ENCODE data around the gene DDIT3.
"Not testable (repeated sequence)": the region's sequence is repeated elsewhere in the genome, so short reads cannot be mapped to it uniquely, and the experiment has no call there.

DDIT3 gene

DNA sequence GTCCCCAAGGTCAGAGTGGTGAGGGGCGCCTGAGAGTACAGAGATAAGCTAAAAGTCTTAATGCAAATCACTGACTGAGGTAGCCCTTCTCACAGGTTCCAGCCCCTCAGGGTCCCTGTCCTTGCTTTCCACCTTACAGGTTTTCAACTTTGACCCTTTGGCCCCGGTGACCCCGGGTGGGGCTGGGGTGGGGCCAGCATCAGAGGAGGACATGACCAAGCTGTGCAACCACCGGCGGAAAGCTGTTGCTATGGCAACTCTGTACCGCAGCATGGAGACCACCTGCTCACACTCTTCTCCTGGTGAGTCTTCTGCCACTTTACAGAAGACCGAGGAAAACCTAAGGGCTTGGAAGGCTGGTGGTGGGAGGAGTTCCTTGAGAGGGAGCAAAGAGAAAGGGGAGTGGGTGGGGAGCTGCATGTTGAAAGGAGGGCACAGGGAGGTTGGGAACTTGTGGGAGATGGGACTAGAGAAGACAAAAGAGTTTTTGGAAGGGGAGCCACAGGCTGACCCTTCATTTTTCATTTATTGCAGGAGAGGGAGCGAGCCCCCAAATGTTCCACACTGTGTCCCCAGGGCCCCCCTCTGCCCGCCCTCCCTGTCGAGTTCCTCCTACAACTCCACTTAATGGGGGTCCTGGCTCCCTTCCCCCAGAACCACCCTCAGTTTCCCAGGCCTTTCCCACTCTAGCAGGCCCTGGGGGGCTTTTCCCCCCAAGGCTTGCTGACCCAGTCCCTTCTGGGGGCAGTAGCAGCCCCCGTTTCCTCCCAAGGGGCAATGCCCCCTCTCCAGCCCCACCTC lies 4.7 kb upstream of the DDIT3 start:
- DNase-seq: no peak

DNA sequence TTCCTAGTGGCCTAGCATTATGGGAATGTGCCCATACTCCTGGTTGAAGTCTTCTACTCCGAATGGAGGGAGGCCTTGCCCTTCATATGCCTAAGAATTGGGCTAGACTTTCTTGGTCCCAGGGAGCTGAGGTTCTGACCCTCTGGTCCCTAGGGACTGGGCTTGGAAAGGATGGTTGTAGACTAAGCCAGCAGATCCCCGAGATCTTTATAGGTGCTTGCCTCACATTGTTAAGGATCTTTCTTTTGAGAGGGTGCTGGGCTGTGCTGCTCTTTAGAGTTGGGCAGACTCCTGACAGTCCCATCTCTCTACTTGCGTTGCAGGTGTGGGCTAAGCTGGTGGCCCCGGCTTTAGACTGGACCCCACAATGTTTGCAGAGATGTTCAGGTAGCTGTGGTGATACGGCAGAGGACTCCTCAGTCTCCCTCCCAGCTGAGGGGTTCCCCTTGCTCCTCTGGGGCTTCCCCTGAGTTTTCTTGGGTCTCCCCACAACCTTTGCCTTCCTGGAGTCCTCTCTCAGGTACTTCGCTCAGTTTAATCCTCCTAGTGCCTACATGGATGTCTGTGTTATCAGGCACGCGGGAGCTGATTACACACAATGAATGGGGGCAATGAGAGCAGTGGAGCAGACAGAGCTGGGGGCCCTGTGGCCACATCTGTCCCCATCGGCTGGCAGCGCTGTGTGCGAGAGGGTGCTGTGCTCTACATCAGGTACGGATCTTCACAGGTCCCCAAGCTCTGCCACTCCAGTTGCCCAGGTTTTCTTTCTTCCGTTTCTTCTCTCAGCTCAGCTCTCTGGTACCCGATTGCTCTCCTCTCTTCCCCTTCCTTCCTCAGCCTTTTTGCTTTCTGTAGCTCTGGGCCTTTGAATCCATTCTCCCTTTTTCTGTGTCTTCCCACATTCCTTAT lies 3.6 kb upstream of the DDIT3 start:
- no peak for DNase-seq

DNA sequence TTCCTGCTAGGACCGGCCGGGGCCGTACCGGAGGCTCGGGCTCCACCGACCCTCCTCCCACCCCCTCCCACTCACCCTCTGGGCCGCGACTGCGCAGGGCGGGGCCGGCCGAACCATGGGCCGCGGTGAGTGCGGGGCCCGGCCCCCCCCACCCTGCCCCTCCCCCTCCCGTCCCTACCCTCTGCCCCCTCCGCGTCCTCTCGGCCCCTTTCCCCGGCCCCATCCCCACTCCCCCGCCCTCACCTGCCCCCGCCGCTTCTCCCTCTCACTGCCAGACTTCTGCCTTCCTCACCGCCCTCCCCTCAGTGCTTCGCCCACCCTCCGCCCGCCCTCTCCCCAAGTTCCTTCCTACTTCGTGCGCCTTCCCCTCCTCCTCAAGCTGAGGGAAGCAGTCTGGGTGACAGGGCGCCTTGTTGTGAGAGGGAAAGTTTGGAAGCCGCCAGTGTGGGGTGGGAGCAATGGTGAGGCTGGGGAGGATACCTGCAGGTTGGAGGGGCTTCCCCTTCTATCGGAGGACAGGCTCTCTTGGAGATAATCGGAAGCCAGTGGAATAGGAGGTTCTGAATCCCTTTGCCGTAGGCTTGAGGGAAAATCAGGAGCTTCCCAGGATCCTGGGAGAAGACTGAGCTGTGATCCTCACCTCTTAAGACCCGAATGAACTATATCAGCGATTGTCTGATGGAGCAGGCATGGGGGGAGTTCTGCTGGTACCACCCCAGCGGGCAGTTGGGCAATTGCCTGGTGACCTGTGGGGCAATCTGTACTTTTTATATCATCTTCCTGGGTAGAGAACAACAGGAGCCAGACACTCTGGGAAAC lies 2.8 kb upstream of the DDIT3 start:
- DNase-seq: no peak

GRCh38 chr12:57522011-57522886 lies 1.9 kb upstream of the DDIT3 start, which contains the start of gene MBD6:
TSS of gene MBD6 (plus strand) at chr12:57522824. CDS start at chr12:57524304, 1,480 bp downstream.
- DNase-seq: peak; percentile 95

- DNase-seq: no peak
Measured at GRCh38 chr12:57521525-57522010, 1.3 kb upstream of the DDIT3 start.

GRCh38 chr12:57519796-57520052 lies 590 bp downstream of the DDIT3 start:
- DNase-seq: no peak

- DNase-seq: no peak
Measured at GRCh38 chr12:57518920-57519795, 1.2 kb downstream of the DDIT3 start.

- no peak for DNase-seq
Measured at GRCh38 chr12:57518176-57518919, 2.0 kb downstream of the DDIT3 start.

DNA sequence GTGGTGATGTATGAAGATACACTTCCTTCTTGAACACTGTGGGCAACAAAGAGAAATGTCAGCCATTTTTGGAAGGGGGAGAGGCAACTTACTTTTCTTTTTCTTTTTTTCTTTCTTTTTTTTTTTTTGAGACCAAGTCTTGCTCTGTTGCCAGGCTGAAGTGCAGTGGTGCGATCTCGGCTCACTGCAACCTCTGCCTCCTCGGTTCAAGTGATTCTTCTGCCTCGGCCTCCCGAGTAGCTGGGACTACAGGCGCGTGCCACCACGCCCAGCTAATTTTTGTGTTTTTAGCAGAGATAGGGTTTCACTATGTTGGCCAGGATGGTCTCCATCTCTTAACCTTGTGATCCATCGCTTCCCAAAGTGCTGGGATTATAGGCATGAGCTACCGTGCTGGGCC lies 2.6 kb downstream of the DDIT3 start:
- DNase-seq: not testable (repeated sequence)

DNA sequence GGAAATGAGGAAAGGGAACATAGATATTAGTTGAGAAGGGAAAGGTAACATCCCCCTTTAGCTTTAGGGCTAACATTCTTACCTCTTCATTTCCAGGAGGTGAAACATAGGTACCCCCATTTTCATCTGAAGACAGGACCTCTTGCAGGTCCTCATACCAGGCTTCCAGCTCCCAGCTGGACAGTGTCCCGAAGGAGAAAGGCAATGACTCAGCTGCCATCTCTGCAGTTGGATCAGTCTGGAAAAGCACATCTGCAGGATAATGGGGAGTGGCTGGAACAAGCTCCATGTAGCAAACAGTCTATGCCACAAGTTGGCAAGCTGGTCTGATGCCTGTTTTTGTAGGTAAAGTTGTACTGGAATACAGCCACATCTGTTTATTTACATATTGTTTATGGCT lies 3.1 kb downstream of the DDIT3 start:
- no peak for DNase-seq

DNA sequence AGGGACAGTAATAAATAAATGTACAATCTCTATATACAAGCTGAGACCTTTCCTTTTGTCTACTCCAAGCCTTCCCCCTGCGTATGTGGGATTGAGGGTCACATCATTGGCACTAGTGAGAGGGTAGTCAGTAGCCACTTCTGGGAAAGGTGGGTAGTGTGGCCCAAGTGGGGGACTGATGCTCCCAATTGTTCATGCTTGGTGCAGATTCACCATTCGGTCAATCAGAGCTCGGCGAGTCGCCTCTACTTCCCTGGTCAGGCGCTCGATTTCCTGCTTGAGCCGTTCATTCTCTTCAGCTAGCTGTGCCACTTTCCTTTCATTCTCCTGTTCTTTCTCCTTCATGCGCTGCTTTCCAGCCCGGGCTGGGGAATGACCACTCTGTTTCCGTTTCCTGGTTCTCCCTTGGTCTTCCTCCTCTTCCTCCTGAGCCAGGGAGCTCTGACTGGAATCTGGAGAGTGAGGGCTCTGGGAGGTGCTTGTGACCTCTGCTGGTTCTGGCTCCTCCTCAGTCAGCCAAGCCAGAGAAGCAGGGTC lies 3.6 kb downstream of the DDIT3 start:
- DNase-seq: no peak

GRCh38 chr12:57515934-57516541 lies 4.3 kb downstream of the DDIT3 start:
- DNase-seq: no peak

DNA sequence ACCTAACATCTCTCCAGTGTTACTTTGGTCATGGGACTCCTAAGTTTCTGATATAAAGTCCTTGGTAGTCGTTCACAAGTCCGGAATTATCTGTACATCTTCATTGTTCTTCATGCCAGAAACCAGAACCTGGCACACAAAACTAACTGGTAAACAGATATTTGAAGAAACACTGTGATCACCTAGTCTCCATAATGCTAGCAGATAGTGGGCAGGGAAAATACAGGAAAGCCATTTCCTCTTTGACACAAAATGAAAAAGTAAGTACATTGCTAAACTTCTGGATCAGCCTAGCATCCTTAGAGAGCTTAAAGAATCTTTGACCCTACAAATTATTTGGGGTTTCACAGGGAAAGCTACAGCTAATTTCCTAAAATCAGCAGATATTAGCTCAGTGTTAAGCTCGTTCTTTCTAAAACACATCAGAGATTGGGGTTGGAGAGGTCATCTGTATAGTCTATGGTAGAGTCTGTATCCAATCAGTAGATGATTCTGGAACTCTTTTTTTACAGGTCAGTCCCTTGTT lies 4.8 kb downstream of the DDIT3 start:
- DNase-seq: no peak

- no peak for DNase-seq
Measured at GRCh38 chr12:57514720-57515407, 5.5 kb downstream of the DDIT3 start.

DNA sequence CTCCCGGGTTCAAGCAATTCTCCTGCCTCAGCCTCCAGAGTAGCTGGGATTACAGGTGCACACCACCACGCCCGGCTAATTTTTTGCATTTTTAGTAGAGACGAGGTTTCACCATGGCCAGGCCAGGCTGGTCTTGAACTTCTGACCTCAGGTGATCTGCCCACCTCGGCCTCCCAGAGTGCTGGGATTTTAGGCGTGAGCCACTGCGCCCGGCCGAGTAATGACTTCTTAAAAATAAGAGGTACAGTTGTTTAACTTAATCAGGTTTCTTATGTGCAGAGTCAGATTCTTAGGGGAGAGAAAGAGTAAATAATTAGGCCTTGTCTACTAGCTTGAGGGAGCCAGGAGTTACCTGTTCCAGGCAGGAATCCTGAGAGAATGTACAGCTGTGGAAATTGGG lies 6.1 kb downstream of the DDIT3 start:
- not testable (repeated sequence) for DNase-seq

GRCh38 chr12:57513677-57514076 lies 6.6 kb downstream of the DDIT3 start:
- DNase-seq: not testable (repeated sequence)

DNA sequence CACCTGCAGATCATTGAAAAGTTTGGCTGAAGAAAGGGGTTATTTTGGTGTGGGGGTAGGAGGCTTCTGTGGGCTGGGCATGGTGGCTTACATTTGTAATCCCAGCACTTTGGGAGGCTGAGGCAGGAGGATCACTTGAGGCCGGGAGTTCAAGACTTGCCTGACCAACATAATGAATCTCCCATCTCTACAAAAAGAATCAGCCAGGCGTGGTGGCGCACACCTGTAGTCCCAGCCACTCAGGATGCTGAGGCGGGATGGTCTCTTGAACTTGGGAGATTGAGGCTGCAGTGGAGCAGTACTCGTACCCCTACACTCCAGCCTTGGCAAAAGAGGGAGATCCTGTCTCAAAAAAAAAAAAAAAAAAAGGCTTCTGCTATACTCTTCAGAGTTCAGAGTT lies 7.0 kb downstream of the DDIT3 start:
- DNase-seq: no peak

DNA sequence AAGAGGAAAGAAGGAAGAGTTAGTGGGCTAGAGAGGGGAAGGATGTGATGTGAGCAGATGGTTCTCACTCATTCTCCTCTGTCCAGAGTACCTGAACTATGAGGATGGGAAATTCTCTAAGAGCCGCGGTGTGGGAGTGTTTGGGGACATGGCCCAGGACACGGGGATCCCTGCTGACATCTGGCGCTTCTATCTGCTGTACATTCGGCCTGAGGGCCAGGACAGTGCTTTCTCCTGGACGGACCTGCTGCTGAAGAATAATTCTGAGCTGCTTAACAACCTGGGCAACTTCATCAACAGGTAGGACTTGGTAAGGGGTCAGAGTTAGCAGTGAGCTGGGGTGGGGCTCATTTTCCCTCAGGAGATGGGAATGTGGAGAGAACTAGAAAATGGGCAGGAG lies 7.6 kb downstream of the DDIT3 start:
- no peak for DNase-seq

Data from NCI-H2107 (cell line).